ENCODE results near the gene SIDT1. TPM values are rescaled to one million over a fixed set of nuclear protein-coding genes. Genes with fewer than 3 reads are reported as not detected.
"Not testable (repeated sequence)": the region's sequence is repeated elsewhere in the genome, so short reads cannot be mapped to it uniquely, and the experiment has no call there.

SIDT1 gene
- total RNA-seq, 1 experiment from 2014 or later: not detected

GRCh38 chr3:113634782-113635474 lies 102.6 kb downstream of the SIDT1 start:
- no peak for DNase-seq (ENCODE audit: low spot score)

DNA sequence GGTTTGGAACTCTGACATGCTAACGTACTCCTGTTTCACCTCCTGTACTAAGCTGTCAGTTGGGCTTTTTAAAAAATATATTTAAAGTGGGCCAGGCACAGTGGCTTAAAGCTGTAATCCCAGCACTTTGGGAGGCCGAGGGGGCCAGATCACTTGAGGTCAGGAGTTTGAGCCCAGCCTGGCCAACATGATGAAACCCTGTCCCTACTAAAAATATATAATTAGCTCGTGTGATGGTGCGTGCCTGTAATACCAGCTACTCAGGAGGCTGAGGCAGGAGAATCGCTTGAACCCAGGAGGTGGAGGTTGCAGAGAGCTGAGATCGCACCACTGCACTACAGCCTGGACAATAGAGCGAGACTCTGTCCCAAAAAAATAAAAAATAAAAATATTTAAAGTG lies 103.7 kb downstream of the SIDT1 start:
- not testable (repeated sequence) for DNase-seq (ENCODE audit: low spot score)

- DNase-seq (ENCODE audit: low spot score): no peak
These were observed 105.4 kb downstream of the SIDT1 start for GRCh38 chr3:113637756-113638155.

DNA sequence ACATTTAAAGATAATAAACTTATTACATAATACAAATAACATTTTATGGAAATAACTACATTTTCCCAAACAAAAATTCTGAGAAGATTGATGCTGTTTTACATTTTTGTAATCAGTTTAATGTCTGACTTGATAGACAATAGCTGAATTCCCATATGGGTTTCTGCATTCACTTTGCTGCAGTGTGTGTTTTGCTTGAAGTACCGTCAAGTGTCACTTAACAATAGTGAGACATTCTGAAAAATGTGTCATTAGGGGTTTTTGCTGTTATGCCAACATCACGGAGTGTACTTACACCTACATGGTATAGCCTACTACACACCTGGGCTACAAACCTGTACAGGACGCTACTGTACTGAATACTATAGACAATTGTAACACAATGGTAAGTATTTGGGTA lies 106.6 kb downstream of the SIDT1 start:
- no peak for DNase-seq (ENCODE audit: low spot score)

DNA sequence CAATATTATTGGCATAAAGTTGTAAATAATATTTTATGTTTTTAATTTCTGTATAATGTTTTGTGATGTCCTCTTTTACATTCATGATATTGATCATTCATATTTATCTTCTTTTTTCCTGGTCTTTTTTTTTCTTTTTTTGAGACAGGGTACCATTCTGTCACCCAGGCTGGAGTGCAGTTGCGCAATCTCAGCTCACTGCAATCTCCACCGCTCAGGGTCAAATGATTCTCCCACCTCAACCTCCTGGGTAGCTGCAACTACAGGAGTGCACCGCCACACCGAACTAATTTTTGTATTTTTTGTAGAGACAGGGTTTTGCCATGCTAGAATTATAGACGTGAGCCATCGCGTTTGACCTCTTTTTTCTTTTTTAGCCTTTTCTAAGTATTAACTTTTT lies 111.2 kb downstream of the SIDT1 start:
- DNase-seq (ENCODE audit: low spot score): no peak

DNA sequence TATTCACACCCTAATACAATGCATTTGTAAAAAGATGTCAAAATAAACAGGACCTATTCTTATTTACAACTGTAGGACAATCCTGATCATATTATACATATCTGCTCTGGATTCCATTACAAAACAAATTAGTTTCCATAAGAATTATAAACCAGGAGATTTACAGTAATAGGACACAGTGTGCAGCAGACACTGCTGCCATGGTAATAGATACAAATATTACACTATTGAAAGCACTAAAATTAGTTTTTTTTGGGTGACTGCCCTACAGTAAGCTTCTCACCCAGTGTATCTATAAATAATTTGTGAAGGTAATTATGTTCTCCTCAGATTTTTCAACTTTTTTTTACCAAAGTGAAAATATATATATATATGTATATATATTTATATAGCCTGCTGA lies 116.2 kb downstream of the SIDT1 start:
- DNase-seq (ENCODE audit: low spot score): no peak

DNA sequence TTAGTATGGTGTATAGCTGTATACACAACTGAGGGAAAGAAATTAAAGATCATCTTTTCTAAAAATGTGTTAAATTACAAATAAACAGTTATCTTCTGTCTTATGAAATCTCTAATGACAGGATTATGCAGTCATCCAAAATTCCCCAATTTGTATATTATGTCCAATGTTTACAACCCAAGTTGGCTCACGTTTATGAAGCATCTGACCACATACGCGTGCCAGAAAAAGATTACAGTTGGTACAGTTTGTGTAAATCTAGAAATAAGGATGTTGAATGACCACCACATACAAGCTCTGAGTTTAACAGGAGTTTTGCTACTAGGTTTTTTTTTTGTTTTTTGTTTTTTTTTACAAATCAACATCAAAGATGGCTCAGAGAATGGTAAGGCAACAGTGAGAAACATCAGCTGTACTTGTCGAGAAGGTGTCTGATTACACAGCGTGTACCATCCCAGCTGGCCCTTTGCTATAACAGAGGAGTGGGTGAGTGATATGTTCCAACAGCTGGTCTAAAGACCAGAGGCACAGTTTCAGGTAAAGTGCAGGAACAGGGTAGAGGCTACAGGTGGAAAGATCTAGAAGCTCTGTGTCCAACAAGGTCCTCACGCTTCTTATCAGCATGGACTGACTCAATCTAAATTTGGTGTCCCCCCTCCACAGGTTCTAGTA lies 117.0 kb downstream of the SIDT1 start:
- DNase-seq (ENCODE audit: low spot score): no peak

- no peak for DNase-seq (ENCODE audit: low spot score)
These were observed 122.0 kb downstream of the SIDT1 start for GRCh38 chr3:113654310-113654709.

GRCh38 chr3:113654851-113655250 lies 122.5 kb downstream of the SIDT1 start:
- no peak for DNase-seq (ENCODE audit: low spot score)

DNA sequence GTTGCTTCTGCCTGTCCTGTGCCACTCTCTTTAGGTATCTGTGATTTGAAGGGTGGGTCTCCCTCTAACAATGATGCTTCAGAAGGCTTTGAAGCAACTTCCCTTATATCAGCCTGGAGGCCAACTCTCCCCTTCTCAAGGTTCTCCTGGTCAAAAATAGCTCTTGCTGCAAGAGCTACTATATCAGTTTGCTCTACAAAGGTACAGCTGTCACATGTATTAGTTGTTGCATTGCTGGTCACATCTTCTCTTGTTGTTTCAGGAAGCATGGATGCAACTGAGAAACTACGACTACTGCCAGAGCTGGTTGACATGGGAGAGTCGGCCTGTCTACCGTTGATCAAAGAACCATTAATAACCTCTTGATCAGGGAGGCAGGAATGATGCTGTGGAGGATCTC lies 125.8 kb downstream of the SIDT1 start:
- no peak for DNase-seq (ENCODE audit: low spot score)

DNA sequence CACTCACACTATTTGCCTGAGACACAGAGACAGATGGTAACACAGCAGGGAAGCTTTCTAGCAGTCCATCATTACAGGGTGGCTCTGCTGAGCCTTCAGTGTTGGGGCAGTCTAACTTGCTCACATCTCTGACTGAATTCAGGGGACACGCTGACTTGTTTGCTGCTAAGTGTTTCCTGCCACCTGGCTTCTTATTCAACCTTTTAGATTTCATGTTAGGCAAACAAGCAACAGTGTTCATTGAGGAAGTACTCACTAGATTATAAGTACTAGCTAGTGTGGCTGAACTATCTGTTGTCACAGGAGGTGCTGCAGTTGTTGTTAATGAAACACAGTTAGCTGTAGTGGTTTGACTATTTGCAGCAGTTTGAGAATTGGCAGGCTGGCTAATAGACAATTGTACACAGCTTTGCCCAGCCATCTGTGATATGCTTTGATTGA lies 126.8 kb downstream of the SIDT1 start:
- no peak for DNase-seq (ENCODE audit: low spot score)

- DNase-seq (ENCODE audit: low spot score): no peak
These were observed 127.6 kb downstream of the SIDT1 start for GRCh38 chr3:113659996-113660395.

- no peak for DNase-seq (ENCODE audit: low spot score)
These were observed 128.1 kb downstream of the SIDT1 start for GRCh38 chr3:113660458-113660857.

GRCh38 chr3:113660896-113661295 lies 128.5 kb downstream of the SIDT1 start:
- no peak for DNase-seq (ENCODE audit: low spot score)

DNA sequence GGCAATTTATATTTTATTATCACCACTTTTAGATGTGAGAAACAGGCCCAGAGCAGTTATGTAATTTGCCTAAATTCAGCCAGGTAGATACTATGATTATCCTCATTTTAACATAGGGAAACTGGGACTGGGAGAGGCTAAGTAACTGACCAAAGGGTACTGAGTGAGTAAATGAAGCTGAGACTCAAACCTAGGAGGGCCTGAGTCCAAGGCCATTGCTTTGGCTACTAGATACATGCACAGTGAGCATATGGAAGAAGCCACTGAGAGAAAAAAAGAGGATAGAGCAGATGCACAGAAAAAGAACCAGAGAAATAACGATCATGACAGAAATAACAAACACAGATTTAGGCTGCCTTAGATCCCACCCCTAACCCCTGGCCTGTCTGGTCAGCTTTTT lies 130.5 kb downstream of the SIDT1 start:
- no peak for DNase-seq (ENCODE audit: low spot score)

DNA sequence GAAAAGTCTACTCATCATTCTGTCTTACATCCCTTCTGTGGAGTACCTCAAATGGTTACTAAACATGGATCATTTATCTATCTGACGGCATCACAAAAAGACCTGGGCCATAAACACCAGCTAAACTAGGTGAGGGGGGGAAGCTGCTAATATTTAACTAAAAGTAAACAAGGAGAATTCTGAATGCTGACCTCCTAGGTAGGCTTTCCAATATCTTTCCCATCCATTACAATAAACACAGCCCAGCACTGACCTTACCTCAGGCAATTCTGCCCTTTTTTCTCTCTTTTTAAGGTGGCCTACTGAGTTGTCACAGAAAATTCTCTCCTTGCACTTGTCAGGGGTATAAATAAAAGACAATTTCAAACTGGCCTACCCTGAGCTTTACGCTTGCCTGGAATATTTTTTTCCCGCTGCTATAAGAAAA lies 131.0 kb downstream of the SIDT1 start:
- DNase-seq (ENCODE audit: low spot score): no peak

DNA sequence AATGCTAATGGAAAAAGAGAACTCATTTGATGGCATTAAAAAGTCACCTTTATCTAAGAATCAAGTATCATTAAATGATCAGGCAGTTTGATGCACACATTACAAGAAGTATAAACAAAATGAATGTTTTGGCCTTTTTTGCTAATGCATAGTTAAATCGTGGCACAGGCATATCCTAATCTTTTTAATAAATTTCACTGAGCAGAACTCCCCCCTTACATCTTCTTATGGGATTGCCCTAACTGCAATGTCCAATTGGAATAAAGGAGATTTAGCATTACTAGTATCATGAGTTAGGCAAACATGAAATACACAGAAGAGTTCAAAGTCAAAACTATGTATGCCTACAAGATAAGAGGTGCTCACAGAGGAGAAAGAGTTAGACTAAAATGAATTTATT lies 131.4 kb downstream of the SIDT1 start:
- no peak for DNase-seq (ENCODE audit: low spot score)

- no peak for DNase-seq (ENCODE audit: low spot score)
These were observed 132.3 kb downstream of the SIDT1 start for GRCh38 chr3:113664523-113665094.

DNA sequence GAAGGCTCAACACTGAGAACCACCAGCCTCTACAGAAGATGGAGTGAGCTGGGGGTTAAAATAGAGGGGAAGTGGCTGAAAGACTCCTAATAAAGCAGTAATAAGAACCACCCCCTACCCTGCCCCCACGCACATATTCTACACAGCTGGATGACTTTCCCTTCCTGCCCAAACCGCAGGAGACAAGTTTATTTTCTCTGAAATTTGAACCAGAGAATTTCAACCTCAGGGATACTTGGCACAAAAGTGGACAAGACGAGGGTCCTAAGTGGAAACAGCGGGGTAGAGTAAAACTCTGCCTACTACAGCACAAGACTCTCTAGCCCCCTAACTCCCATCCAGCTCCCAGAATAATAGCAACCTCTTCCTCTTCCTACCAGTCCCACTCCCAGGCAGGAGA lies 135.7 kb downstream of the SIDT1 start:
- DNase-seq (ENCODE audit: low spot score): no peak

DNA sequence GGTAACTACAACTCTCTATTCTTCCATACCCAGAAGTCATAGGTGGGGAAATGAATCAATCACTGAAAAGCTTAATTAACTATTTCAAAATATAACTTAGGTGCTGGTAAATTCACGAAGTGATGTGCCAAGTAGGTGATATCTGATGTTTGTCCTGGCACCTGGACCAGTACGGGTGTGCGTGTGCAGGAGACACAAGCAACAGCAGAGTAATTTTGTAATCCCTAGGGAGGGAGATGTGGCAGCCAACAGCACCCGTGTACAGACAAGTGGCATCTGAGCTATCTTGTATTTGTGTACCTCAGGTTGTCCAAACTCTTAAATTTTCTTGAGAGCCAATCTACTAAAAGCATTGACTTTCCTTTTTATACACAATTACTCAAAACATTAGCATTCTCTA lies 141.2 kb downstream of the SIDT1 start:
- no peak for DNase-seq (ENCODE audit: low spot score)

GRCh38 chr3:113676261-113676660 lies 143.9 kb downstream of the SIDT1 start:
- no peak for DNase-seq (ENCODE audit: low spot score)

GRCh38 chr3:113677737-113678136 lies 145.4 kb downstream of the SIDT1 start:
- no peak for DNase-seq (ENCODE audit: low spot score)

DNA sequence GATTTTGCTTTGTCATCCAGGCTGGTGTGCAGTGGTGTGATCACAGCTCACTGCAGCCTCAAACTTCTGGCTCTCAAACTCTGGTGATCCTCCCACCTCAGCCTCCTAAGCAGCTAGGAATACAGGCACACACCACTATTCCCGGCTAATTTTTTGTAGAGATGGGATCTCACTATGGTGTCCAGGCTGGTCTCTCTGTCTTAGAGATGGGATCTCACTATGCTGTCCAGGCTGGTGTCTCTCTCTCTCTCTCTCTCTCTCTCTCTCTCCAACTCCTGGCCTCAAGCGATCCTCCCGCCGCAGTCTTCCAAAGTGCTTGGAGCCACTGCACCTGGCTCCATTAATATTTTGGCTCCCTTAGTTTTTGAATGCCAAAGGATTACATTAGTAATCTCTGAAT lies 146.4 kb downstream of the SIDT1 start:
- no peak for DNase-seq (ENCODE audit: low spot score)
